ENCODE measurements around the gene ATP8B4. TPM values are rescaled to one million over a fixed set of nuclear protein-coding genes. Genes with fewer than 3 reads are reported as not detected.
A peak's percentile ranks its signal among the peaks of the same experiment; 100 is the strongest.

Gene ATP8B4
- total and polyA plus RNA-seq, 12 donors, result 2.1 to 23.9 (median 4.9) TPM

GRCh38 chr15:49888323-49888693 lies 230.7 kb downstream of the ATP8B4 start:
- intact Hi-C loops (cut with DNase I), result no loop called here
- peak overlapping the region in 2 of 5 donors; percentile 33 to 49 for H3K27ac ChIP-seq
- 41 to 49% (median 46%) methylated on average over 2 of the region's 2 CpGs for WGBS, 4 donors
- no peaks in the 10 kb centered on the region for H3K9me3 ChIP-seq (replicated peaks in 1 of 3)
- TF ChIP-seq CTCF (IDR thresholded peaks at IDR 0.05), result no peak
- TF ChIP-seq POLR2A (IDR thresholded peaks at IDR 0.05), result no peak
- H3K4me3 ChIP-seq, result no peak overlapping the region
- no peak for DNase-seq
- no peaks in the 10 kb centered on the region for H3K27me3 ChIP-seq
- H3K4me1 ChIP-seq (replicated peaks in 1 of 2), result peaks cover 0 to 13% of the 10 kb centered on the region in 2 donors
- H3K36me3 ChIP-seq (replicated peaks in 1 of 2), result no peaks in the 10 kb centered on the region

GRCh38 chr15:49887659-49888322 lies 231.2 kb downstream of the ATP8B4 start:
- H3K4me1 ChIP-seq (replicated peaks in 1 of 2), result peaks cover 0 to 13% of the 10 kb centered on the region in 2 donors
- DNase-seq, result no peak
- no peak overlapping the region for H3K4me3 ChIP-seq
- H3K36me3 ChIP-seq (replicated peaks in 1 of 2), result no peaks in the 10 kb centered on the region
- WGBS, 4 donors, result 43 to 63% (median 54%) methylated on average over 7 of the region's 7 CpGs
- intact Hi-C loops (cut with DNase I), result no loop called here
- no peak for TF ChIP-seq CTCF (IDR thresholded peaks at IDR 0.05)
- TF ChIP-seq POLR2A (IDR thresholded peaks at IDR 0.05), result no peak
- peak overlapping the region in 3 of 5 donors; percentile 33 to 49 (median 39) for H3K27ac ChIP-seq
- no peaks in the 10 kb centered on the region for H3K27me3 ChIP-seq
- H3K9me3 ChIP-seq (replicated peaks in 1 of 3), result no peaks in the 10 kb centered on the region

GRCh38 chr15:49883121-49883520 lies 235.9 kb downstream of the ATP8B4 start:
- peaks cover 0 to 10% of the 10 kb centered on the region in 2 donors for H3K4me1 ChIP-seq (replicated peaks in 1 of 2)
- H3K27ac ChIP-seq, result no peak overlapping the region
- H3K27me3 ChIP-seq, result no peaks in the 10 kb centered on the region
- no peaks in the 10 kb centered on the region for H3K36me3 ChIP-seq (replicated peaks in 1 of 2)
- intact Hi-C loops (cut with DNase I), result no loop called here
- no peaks in the 10 kb centered on the region for H3K9me3 ChIP-seq (replicated peaks in 1 of 3)
- 92 to 95% (median 93%) methylated on average over 4 of the region's 4 CpGs for WGBS, 4 donors
- TF ChIP-seq POLR2A (IDR thresholded peaks at IDR 0.05), result no peak
- TF ChIP-seq CTCF (IDR thresholded peaks at IDR 0.05), result no peak
- H3K4me3 ChIP-seq, result no peak overlapping the region
- DNase-seq, result no peak

GRCh38 chr15:49881866-49882265 lies 237.2 kb downstream of the ATP8B4 start:
- H3K27me3 ChIP-seq, result no peaks in the 10 kb centered on the region
- no peaks in the 10 kb centered on the region for H3K36me3 ChIP-seq (replicated peaks in 1 of 2)
- intact Hi-C loops (cut with DNase I), result no loop called here
- H3K9me3 ChIP-seq (replicated peaks in 1 of 3), result no peaks in the 10 kb centered on the region
- DNase-seq, result peak in 2 of 7 donors; percentile 23
- no peaks in the 10 kb centered on the region for H3K4me1 ChIP-seq (replicated peaks in 1 of 2)
- 82 to 87% (median 83%) methylated on average over 4 to 5 of the region's 5 CpGs for WGBS, 4 donors
- H3K27ac ChIP-seq, result no peak overlapping the region
- TF ChIP-seq CTCF (IDR thresholded peaks at IDR 0.05), result no peak
- TF ChIP-seq POLR2A (IDR thresholded peaks at IDR 0.05), result no peak
- H3K4me3 ChIP-seq, result no peak overlapping the region
